A549 (cell line): ENCODE results near the gene LYL1. TPM values are rescaled to one million over a fixed set of nuclear protein-coding genes. Genes with fewer than 3 reads are reported as not detected.

Experiments
- ATAC-seq, 2 experiments: fragments of 200-7000 bp in 1 of 2; fragments of >200 bp in 1 of 2; cut with Nextera tagmentation in 1 of 2; cut with Tn5 transposase in 1 of 2; 3 replicates each; pipeline versions ENCODE4 v1.8.0 to v1.9.1; 2018 to 2020; ENCODE audit warnings: mild to moderate bottlenecking in 1 of 2, moderate library complexity in 1 of 2
- CTCF ChIA-PET: fragments of 300-600 bp; sonication (Branson Sonifier 250); formaldehyde crosslinking; extraction: SDS; loops from one replicate; lab custom pipeline; 2021; ENCODE audit warnings: antibody characterized with exemption, inconsistent platforms; lab: Yijun Ruan, JAX
- POLR2A ChIA-PET: fragments of 350-600 bp; formaldehyde crosslinking; extraction: SDS; loops from one replicate; lab custom pipeline; 2021; ENCODE audit warnings: antibody characterized with exemption, inconsistent platforms; lab: Yijun Ruan, JAX
- DNase-seq, 2 experiments: peaks; one replicate each; pipeline versions ENCODE4 v3.0.0 to v3.0.0-alpha.2; 2011 to 2016; ENCODE audit warnings: low read depth in 1 of 2, low spot score in 1 of 2
- FAIRE-seq: peaks from 2 replicates; lab custom pipeline; 2011; peaks lifted over from hg19 to GRCh38; lab: Jason Lieb, UNC
- H3K27ac ChIP-seq, 2 experiments: fragments of >200 bp; sonication (Bioruptor Twin); formaldehyde crosslinking; 3 replicates each; pipeline ENCODE4 v1.5.1; 2016 to 2017
- H3K4me1 ChIP-seq: fragments of >200 bp; sonication (Bioruptor Twin); formaldehyde crosslinking; 3 replicates; pipeline ENCODE4 v1.6.1; 2016
- H3K4me2 ChIP-seq: fragments of >200 bp; sonication (Bioruptor Twin); formaldehyde crosslinking; 3 replicates; pipeline ENCODE4 v1.6.1; 2016
- H3K4me3 ChIP-seq: fragments of >200 bp; sonication (Bioruptor Twin); formaldehyde crosslinking; 3 replicates; pipeline ENCODE4 v1.5.1; 2016
- H3K9me3 ChIP-seq: fragments of >200 bp; sonication (Bioruptor Twin); formaldehyde crosslinking; 3 replicates; pipeline ENCODE4 v1.6.1; 2016
- EHF ChIP-seq: fragments of 250-450 bp; sonication (Bioruptor Pico); IDR thresholded peaks from 2 replicates; pipeline ENCODE4 v1.5.0; 2020; ENCODE audit warnings: mild to moderate bottlenecking
- FOSB ChIP-seq: fragments of 250-450 bp; sonication (Bioruptor Pico); IDR thresholded peaks from 2 replicates; pipeline ENCODE4 v1.5.0; 2020; ENCODE audit warnings: mild to moderate bottlenecking, moderate library complexity
- FOXS1 ChIP-seq: fragments of 250-450 bp; sonication (Bioruptor Pico); IDR thresholded peaks from 2 replicates; pipeline ENCODE4 v1.5.0; 2020; ENCODE audit warnings: mild to moderate bottlenecking, moderate library complexity
- GATA3 ChIP-seq: IDR thresholded peaks from 2 replicates; pipeline ENCODE4 v1.6.1; 2012; ENCODE audit warnings: borderline replicate concordance
- HDAC2 ChIP-seq: fragments of 200-600 bp; sonication (generic); IDR thresholded peaks from 2 replicates; pipeline ENCODE4 v1.6.1; 2016
- HOXA7 ChIP-seq: fragments of 250-450 bp; sonication (Bioruptor Pico); IDR thresholded peaks from 2 replicates; pipeline ENCODE4 v1.5.0; 2020; ENCODE audit warnings: mild to moderate bottlenecking, moderate library complexity
- HOXB5 ChIP-seq: fragments of 250-450 bp; sonication (Bioruptor Pico); IDR thresholded peaks from 2 replicates; pipeline ENCODE4 v1.5.0; 2020; ENCODE audit warnings: mild to moderate bottlenecking, moderate library complexity
- MAFK ChIP-seq: fragments of 450-650 bp; IDR thresholded peaks from 2 replicates; pipeline ENCODE4 v1.6.1; 2014; ENCODE audit not compliant: partially characterized antibody
- MAZ ChIP-seq: fragments of 150-350 bp; IDR thresholded peaks from 2 replicates; pipeline ENCODE4 v1.6.1; 2014; ENCODE audit warnings: antibody characterized with exemption, low read depth, low read length, borderline replicate concordance
- PHF8 ChIP-seq: fragments of 200-600 bp; sonication (generic); IDR thresholded peaks from 2 replicates; pipeline ENCODE4 v1.6.1; 2016; ENCODE audit warnings: low read depth, mild to moderate bottlenecking, antibody characterized with exemption, moderate library complexity, borderline replicate concordance
- RNF2 ChIP-seq: fragments of 200-600 bp; sonication (generic); IDR thresholded peaks from 2 replicates; pipeline ENCODE4 v1.6.1; 2016; ENCODE audit warnings: low read depth, mild to moderate bottlenecking, antibody characterized with exemption, moderate library complexity, borderline replicate concordance
- SREBF2 ChIP-seq: fragments of 450-650 bp; IDR thresholded peaks from 2 replicates; pipeline ENCODE4 v1.6.1; 2014; ENCODE audit warnings: mild to moderate bottlenecking, moderate library complexity
- TP53 ChIP-seq: fragments of 250-450 bp; sonication (Bioruptor Pico); IDR thresholded peaks from 2 replicates; pipeline ENCODE4 v1.5.0; 2021; ENCODE audit warnings: mild to moderate bottlenecking, moderate library complexity
- ZC3H11A ChIP-seq: fragments of 450-650 bp; IDR thresholded peaks from 2 replicates; pipeline ENCODE4 v1.6.1; 2014; ENCODE audit warnings: antibody characterized with exemption, mild to moderate bottlenecking
- WGBS: methylation state at CpG from one replicate; pipeline ENCODE4 v1.1.6; 2017; ENCODE audit errors: missing lambda C conversion rate; 5-methylcytosine and 5-hydroxymethylcytosine counted together
- polyA plus RNA-seq, 4 experiments: library from polyadenylated mRNA; depleted of rRNA in 3 of 4; stranded (reverse); fragments of >200 nt; fragmentation: RNase III in 1 of 4; extraction: RNeasy Plus Mini Kit Qiagen cat#74134 plus additional on column Dnase treatment in 1 of 4; gene quantifications; 2 replicates in 3 of 4; 3 replicates in 1 of 4; pipeline ENCODE4 v1.2.3, GENCODE V29; 2011 to 2017
- TF ChIP-seq, protein P1 (sequence below): IDR thresholded peaks from 2 replicates; pipeline ENCODE4 v1.6.1; 2012
- TF ChIP-seq, protein P2 (sequence below): fragments of 450-650 bp; IDR thresholded peaks from 2 replicates; pipeline ENCODE4 v1.6.1; 2014; ENCODE audit warnings: antibody characterized with exemption
- TF ChIP-seq, protein P3 (sequence below): fragments of 250-450 bp; sonication (Bioruptor Pico); IDR thresholded peaks from 2 replicates; pipeline ENCODE4 v1.5.0; 2021; ENCODE audit warnings: mild to moderate bottlenecking, moderate library complexity, borderline replicate concordance
- TF ChIP-seq, protein P4 (sequence below): fragments of 150-350 bp; IDR thresholded peaks from 2 replicates; pipeline ENCODE4 v1.6.1; 2014; ENCODE audit warnings: low read depth, mild to moderate bottlenecking, low read length
- TF ChIP-seq, protein P5 (sequence below): fragments of 250-450 bp; sonication (Bioruptor Pico); IDR thresholded peaks from 2 replicates; pipeline ENCODE4 v1.5.0; 2020; ENCODE audit warnings: low read depth, mild to moderate bottlenecking, moderate library complexity

The LYL1 gene
- polyA plus RNA-seq, 2 of the 4 experiments (the other 2 are of a cell fraction), result 0.26 to 0.39 TPM

DNA sequence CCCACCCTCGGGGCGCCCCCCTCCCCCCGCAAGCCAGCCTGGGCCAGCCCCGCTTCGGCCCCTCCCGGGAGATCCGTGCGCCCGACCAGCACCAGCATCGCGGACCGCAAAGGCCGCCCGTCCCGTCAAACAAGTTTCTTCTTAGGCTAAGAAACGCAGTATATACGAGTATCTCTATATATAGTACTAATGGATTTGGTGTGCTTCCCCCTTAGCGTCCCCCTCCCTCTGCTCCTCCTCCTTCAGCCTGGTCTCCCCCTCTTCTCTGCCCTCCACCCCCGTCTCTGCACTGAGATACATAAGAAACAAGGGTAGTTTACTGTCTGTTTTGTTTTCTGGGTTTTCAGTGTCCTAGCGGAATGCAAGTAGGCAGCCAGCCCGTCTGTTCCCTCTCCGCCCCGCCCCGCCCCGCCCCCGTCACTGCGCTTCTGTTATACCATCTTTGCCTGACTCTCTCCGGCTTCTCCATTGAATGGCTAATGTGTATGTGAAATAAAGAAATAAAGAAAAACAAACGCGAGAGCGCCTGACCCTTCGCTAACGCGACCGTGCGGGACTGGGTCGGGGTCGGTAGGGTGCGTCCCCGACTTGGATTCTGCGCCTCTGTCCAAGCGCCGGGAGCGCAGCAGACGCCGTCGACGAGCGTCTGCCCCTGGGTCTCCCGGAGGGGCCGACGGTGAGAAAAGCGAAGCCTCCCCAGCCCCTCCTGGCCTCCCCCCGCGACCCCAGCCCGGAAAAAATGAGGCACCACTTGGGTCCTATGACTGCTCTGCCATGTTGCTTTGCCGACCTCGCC is 4.2 kb downstream of the LYL1 start:
- peaks cover 29% of the 10 kb centered on the region for H3K4me1 ChIP-seq
- H3K4me3 ChIP-seq, result no peak overlapping the region

DNA sequence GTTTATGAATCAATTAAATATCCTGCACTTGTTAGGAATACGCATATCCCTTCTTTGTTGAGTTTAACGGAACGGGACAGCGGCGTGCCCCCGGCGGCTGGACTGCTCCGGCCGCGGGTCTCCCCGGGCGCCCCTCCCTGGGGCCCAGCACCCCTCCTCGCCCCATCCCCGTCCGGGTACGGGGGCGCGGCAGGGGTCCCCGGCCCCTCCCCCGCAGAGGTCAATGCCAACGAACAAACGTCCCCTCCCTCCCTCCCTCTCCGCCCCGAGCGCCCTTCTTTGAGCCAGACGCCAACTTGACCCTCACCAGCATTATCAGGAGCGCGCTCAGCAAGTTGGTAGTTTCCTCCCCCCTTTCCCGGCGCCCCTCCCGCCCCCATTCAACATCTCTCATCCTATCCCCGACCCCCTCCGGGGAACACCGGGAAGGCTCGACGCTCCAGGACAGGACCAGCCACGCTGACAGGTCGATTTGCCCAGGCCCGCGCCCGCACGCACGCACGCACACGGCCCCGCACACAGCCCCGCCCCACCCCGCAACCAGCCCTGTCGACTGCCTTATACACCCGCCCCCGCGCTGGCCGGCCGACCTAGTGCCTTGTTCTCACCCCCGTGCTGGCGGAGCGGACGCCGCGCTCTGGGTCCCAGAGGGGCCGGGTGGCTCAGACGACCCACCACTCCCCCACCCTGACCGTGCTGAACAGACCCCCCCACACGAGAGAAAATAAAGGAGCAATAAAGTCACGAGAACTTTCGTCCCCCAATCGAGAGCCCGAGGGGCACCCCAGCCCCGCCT is 5.0 kb downstream of the LYL1 start:
- no peak overlapping the region for H3K4me3 ChIP-seq
- no peak overlapping the region for H3K4me2 ChIP-seq
- CTCF ChIA-PET, result interaction anchor here (1.5 to 9.1 kb wide), 2 partner anchors 19 to 119 kb away, joined by 3 to 309 read pairs; no protein-coding TSS in a partner anchor
- POLR2A ChIA-PET, result no interaction called here
- H3K9me3 ChIP-seq, result no peaks in the 10 kb centered on the region
- TF ChIP-seq SREBF2, result no peak
- no peak for TF ChIP-seq ZC3H11A
- no peak for TF ChIP-seq HOXB5 (CRISPR knock-in tag)
- TF ChIP-seq GATA3, result no peak
- TF ChIP-seq MAZ, result no peak
- TF ChIP-seq FOXS1, result no peak
- TF ChIP-seq, protein P1, sequence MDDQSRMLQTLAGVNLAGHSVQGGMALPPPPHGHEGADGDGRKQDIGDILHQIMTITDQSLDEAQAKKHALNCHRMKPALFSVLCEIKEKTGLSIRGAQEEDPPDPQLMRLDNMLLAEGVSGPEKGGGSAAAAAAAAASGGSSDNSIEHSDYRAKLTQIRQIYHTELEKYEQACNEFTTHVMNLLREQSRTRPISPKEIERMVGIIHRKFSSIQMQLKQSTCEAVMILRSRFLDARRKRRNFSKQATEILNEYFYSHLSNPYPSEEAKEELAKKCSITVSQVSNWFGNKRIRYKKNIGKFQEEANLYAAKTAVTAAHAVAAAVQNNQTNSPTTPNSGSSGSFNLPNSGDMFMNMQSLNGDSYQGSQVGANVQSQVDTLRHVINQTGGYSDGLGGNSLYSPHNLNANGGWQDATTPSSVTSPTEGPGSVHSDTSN, result no peak
- no peak for TF ChIP-seq TP53 (CRISPR knock-in tag)
- no peak for TF ChIP-seq RNF2
- TF ChIP-seq, protein P2, sequence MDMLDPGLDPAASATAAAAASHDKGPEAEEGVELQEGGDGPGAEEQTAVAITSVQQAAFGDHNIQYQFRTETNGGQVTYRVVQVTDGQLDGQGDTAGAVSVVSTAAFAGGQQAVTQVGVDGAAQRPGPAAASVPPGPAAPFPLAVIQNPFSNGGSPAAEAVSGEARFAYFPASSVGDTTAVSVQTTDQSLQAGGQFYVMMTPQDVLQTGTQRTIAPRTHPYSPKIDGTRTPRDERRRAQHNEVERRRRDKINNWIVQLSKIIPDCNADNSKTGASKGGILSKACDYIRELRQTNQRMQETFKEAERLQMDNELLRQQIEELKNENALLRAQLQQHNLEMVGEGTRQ, result no peak
- DNase-seq (no peak), ATAC-seq (no peak), FAIRE-seq (no peak)
- H3K4me1 ChIP-seq, result peaks cover 36% of the 10 kb centered on the region
- no peak overlapping the region for H3K27ac ChIP-seq
- WGBS, result 87% methylated on average over 15 of the region's 69 CpGs

More for the DNA sequence above, 4.2 kb downstream of the LYL1 start:
- H3K9me3 ChIP-seq, result no peaks in the 10 kb centered on the region
- TF ChIP-seq FOXS1 (no peak), FOSB (CRISPR knock-in tag) (no peak), MAFK (no peak), ZC3H11A (no peak), HDAC2 (no peak)
- TF ChIP-seq, protein P3, sequence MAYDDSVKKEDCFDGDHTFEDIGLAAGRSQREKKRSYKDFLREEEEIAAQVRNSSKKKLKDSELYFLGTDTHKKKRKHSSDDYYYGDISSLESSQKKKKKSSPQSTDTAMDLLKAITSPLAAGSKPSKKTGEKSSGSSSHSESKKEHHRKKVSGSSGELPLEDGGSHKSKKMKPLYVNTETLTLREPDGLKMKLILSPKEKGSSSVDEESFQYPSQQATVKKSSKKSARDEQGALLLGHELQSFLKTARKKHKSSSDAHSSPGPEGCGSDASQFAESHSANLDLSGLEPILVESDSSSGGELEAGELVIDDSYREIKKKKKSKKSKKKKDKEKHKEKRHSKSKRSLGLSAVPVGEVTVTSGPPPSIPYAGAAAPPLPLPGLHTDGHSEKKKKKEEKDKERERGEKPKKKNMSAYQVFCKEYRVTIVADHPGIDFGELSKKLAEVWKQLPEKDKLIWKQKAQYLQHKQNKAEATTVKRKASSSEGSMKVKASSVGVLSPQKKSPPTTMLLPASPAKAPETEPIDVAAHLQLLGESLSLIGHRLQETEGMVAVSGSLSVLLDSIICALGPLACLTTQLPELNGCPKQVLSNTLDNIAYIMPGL (CRISPR knock-in tag), result no peak
- TF ChIP-seq, protein P4, sequence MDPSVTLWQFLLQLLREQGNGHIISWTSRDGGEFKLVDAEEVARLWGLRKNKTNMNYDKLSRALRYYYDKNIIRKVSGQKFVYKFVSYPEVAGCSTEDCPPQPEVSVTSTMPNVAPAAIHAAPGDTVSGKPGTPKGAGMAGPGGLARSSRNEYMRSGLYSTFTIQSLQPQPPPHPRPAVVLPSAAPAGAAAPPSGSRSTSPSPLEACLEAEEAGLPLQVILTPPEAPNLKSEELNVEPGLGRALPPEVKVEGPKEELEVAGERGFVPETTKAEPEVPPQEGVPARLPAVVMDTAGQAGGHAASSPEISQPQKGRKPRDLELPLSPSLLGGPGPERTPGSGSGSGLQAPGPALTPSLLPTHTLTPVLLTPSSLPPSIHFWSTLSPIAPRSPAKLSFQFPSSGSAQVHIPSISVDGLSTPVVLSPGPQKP, result no peak
- FAIRE-seq, result no peak
- 77% methylated on average over 40 of the region's 58 CpGs for WGBS
- ATAC-seq, result no peak
- POLR2A ChIA-PET, result no interaction called here
- CTCF ChIA-PET, result no interaction called here
- no peak for DNase-seq
- H3K4me2 ChIP-seq, result no peak overlapping the region
- no peak overlapping the region for H3K27ac ChIP-seq

DNA sequence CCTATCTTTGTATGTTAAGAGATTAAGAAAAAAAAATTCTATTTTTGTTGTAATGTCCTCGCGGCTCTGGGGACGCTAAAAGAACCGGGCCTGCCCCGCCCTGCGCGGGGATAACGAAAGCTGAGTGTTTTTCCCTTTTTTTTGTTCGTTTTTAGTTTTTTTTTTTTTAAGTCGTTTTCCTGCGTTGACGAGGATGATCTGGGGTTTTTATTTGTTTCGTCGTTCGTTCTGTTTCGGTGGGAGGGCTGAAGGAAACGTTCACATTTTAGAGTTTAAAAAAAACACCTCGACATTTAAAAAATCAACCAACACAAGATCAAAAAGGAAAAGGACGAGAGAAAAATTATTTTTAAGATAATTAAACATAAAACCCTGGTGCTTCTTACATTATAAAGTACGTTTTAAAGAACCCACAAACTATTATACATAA is 5.6 kb downstream of the LYL1 start:
- TF ChIP-seq, protein P5, sequence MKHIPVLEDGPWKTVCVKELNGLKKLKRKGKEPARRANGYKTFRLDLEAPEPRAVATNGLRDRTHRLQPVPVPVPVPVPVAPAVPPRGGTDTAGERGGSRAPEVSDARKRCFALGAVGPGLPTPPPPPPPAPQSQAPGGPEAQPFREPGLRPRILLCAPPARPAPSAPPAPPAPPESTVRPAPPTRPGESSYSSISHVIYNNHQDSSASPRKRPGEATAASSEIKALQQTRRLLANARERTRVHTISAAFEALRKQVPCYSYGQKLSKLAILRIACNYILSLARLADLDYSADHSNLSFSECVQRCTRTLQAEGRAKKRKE (CRISPR knock-in tag), result no peak
- TF ChIP-seq PHF8 (no peak), HOXA7 (CRISPR knock-in tag) (no peak), EHF (CRISPR knock-in tag) (no peak), HOXB5 (CRISPR knock-in tag) (no peak), RNF2 (no peak)
- TF ChIP-seq, all 56 proteins: peak for 0
- Histone ChIP-seq H3K27ac (no peak overlapping the region), H3K4me3 (no peak overlapping the region), H3K4me2 (no peak overlapping the region), H3K4me1 (peaks cover 42% of the 10 kb centered on the region), H3K9me3 (no peaks in the 10 kb centered on the region)
- CTCF ChIA-PET, result interaction anchor here (1.5 to 9.1 kb wide), 3 partner anchors 19 to 118 kb away, joined by 3 to 309 read pairs (median 12); partner anchors contain the start of genes IER2 and STX10
- POLR2A ChIA-PET, result no interaction called here
- 80% methylated on average over 20 of the region's 20 CpGs for WGBS
- no peak for ATAC-seq
- no peak for FAIRE-seq
- no peak for DNase-seq
